ENCODE measurements around the gene FPGS.

Gene FPGS

DNA sequence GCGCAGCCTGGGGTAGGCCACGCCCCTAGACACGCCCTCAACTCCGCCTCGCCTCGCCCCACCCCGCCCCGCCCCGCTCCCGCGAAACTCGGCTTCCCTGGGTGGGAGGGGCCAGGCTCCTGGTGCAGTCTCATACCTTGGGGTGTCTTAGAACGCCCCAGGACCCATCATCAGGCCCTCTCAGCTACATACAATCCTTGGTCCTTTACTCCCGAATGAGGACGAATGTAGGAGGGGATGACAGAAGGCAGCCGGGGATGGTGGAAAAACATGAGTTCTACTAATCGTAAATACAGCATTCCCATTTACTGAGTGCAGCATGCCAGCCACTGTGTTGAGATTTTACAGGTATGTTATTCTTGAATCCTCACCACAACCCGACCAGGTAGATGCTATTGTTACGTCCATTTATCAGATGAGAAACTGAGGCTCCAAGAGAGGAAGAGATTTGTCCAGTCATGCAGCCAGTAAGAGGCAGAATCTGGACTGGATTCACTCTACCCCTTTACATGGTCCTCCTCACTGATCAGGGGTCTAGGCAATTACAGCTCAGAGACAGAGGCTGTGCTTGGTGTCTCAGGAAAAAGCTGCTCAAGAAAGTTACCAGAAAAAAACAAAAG lies 31.0 kb upstream of the FPGS start:
- peak overlapping the region; percentile 66; the same call in 1 of the 2 replicates for H3K4me3 ChIP-seq (ENCODE audit: low read depth, low read length)
- TF ChIP-seq, protein P1, sequence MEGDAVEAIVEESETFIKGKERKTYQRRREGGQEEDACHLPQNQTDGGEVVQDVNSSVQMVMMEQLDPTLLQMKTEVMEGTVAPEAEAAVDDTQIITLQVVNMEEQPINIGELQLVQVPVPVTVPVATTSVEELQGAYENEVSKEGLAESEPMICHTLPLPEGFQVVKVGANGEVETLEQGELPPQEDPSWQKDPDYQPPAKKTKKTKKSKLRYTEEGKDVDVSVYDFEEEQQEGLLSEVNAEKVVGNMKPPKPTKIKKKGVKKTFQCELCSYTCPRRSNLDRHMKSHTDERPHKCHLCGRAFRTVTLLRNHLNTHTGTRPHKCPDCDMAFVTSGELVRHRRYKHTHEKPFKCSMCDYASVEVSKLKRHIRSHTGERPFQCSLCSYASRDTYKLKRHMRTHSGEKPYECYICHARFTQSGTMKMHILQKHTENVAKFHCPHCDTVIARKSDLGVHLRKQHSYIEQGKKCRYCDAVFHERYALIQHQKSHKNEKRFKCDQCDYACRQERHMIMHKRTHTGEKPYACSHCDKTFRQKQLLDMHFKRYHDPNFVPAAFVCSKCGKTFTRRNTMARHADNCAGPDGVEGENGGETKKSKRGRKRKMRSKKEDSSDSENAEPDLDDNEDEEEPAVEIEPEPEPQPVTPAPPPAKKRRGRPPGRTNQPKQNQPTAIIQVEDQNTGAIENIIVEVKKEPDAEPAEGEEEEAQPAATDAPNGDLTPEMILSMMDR (IDR thresholded peaks at IDR 0.05; ENCODE audit: insufficient read depth, low read depth, low read length, missing control alignments), result no peak
- DNase-seq (ENCODE audit: low read depth), result no peak

GRCh38 chr9:127772603-127773002 lies 30.1 kb upstream of the FPGS start:
- TF ChIP-seq, protein P1 (IDR thresholded peaks at IDR 0.05; ENCODE audit: insufficient read depth, low read depth, low read length, missing control alignments), result no peak
- no peak overlapping the region for H3K4me3 ChIP-seq (ENCODE audit: low read depth, low read length)
- DNase-seq (ENCODE audit: low read depth), result no peak

- no peak for DNase-seq (ENCODE audit: low read depth)
- TF ChIP-seq, protein P1 (IDR thresholded peaks at IDR 0.05; ENCODE audit: insufficient read depth, low read depth, low read length, missing control alignments), result no peak
These were observed 29.4 kb upstream of the FPGS start for GRCh38 chr9:127773272-127773671.

GRCh38 chr9:127773981-127774380 lies 28.7 kb upstream of the FPGS start:
- TF ChIP-seq, protein P1 (IDR thresholded peaks at IDR 0.05; ENCODE audit: insufficient read depth, low read depth, low read length, missing control alignments), result no peak
- no peak for DNase-seq (ENCODE audit: low read depth)

More at GRCh38 chr9:127773272-127773671, 29.4 kb upstream of the FPGS start:
- H3K4me3 ChIP-seq (ENCODE audit: low read depth, low read length), result no peak overlapping the region

GRCh38 chr9:127776195-127776923 lies 26.3 kb upstream of the FPGS start:
- TF ChIP-seq, protein P1 (IDR thresholded peaks at IDR 0.05; ENCODE audit: insufficient read depth, low read depth, low read length, missing control alignments), result no peak
- H3K4me3 ChIP-seq (ENCODE audit: low read depth, low read length), result peak overlapping the region; percentile 56
- peak; percentile 93 for DNase-seq (ENCODE audit: low read depth)

More at GRCh38 chr9:127773981-127774380, 28.7 kb upstream of the FPGS start:
- no peak overlapping the region for H3K4me3 ChIP-seq (ENCODE audit: low read depth, low read length)

GRCh38 chr9:127776924-127777289 lies 25.8 kb upstream of the FPGS start:
- peak; percentile 57 for DNase-seq (ENCODE audit: low read depth)
- TF ChIP-seq, protein P1 (IDR thresholded peaks at IDR 0.05; ENCODE audit: insufficient read depth, low read depth, low read length, missing control alignments), result no peak
- H3K4me3 ChIP-seq (ENCODE audit: low read depth, low read length), result peak overlapping the region; percentile 56

All from GM12865 (cell line).